GM19395 (cell line): Measurements from ENCODE around the gene COL4A3.
A peak's percentile ranks its signal among the peaks of the same experiment; 100 is the strongest.
"Not testable (repeated sequence)": the region's sequence is repeated elsewhere in the genome, so short reads cannot be mapped to it uniquely, and the experiment has no call there.

ENCODE experiments used
- ATAC-seq: cut with Tn5 transposase; IDR thresholded peaks from one replicate; pipeline ENCODE4 v1.9.1; 2021; ENCODE audit warnings: mild to moderate bottlenecking, moderate library complexity; ENCODE audit not compliant: unreplicated experiment

Gene COL4A3

GRCh38 chr2:227154986-227155774, 9.2 kb upstream of the COL4A3 start:
- ATAC-seq: no peak

GRCh38 chr2:227160164-227160563, 4.3 kb upstream of the COL4A3 start:
- ATAC-seq: no peak

- ATAC-seq: no peak
Observed at GRCh38 chr2:227161947-227162346, 2.5 kb upstream of the COL4A3 start.

GRCh38 chr2:227163485-227163997, 883 bp upstream of the COL4A3 start:
- ATAC-seq: peak; percentile 63

- ATAC-seq: peak; percentile 81
Observed at GRCh38 chr2:227164763-227165291, 403 bp downstream of the COL4A3 start.

GRCh38 chr2:227171779-227172178, 7.4 kb downstream of the COL4A3 start:
- ATAC-seq: not testable (repeated sequence)

- no peak for ATAC-seq
Observed at GRCh38 chr2:227177592-227178336, 13.3 kb downstream of the COL4A3 start.

- ATAC-seq: no peak
Observed at GRCh38 chr2:227179988-227180685, 15.7 kb downstream of the COL4A3 start.

- ATAC-seq: no peak
Observed at GRCh38 chr2:227180770-227181169, 16.3 kb downstream of the COL4A3 start.

- no peak for ATAC-seq
Observed at GRCh38 chr2:227182765-227183164, 18.3 kb downstream of the COL4A3 start.

- no peak for ATAC-seq
Observed at GRCh38 chr2:227183657-227184367, 19.4 kb downstream of the COL4A3 start.

GRCh38 chr2:227185615-227186232, 21.3 kb downstream of the COL4A3 start:
- no peak for ATAC-seq

- no peak for ATAC-seq
Observed at GRCh38 chr2:227186751-227187150, 22.3 kb downstream of the COL4A3 start.

- peak; percentile 65 for ATAC-seq
Observed at GRCh38 chr2:227188292-227188691, 23.9 kb downstream of the COL4A3 start.

GRCh38 chr2:227191367-227191766, 26.9 kb downstream of the COL4A3 start:
- no peak for ATAC-seq

- ATAC-seq: no peak
Observed at GRCh38 chr2:227192491-227192890, 28.1 kb downstream of the COL4A3 start.

GRCh38 chr2:227194219-227194618, 29.8 kb downstream of the COL4A3 start:
- ATAC-seq: no peak

- ATAC-seq: no peak
Observed at GRCh38 chr2:227198866-227199265, 34.4 kb downstream of the COL4A3 start.

GRCh38 chr2:227201771-227202170, 37.3 kb downstream of the COL4A3 start:
- no peak for ATAC-seq

GRCh38 chr2:227204452-227204851, 40.0 kb downstream of the COL4A3 start:
- no peak for ATAC-seq
